Measurements from ENCODE around the gene PRRG1. TPM values are rescaled to one million over a fixed set of nuclear protein-coding genes. Genes with fewer than 3 reads are reported as not detected.

Gene PRRG1
- total and polyA plus RNA-seq, 2 donors (not counting 1 experiment from before 2014, with no cell fraction given): 10.2 to 15.5 TPM

GRCh38 chrX:37380924-37381323 lies 31.8 kb downstream of the PRRG1 start:
- Histone ChIP-seq H4K20me1 (ENCODE audit: control insufficient read depth, extremely low read depth, insufficient read depth, low read length) (peaks cover 1% of the 10 kb centered on the region), H3K36me3 (ENCODE audit: control insufficient read depth, insufficient read depth, low read length) (no peaks in the 10 kb centered on the region), H3K79me2 (ENCODE audit: control insufficient read depth, insufficient read depth, low read length) (no peaks in the 10 kb centered on the region), H3K4me2 (ENCODE audit: extremely low read depth, insufficient read depth, low read length) (no peak overlapping the region), H3K9me3 (ENCODE audit: control insufficient read depth, insufficient read depth, low read depth, low read length) (no peaks in the 10 kb centered on the region), H2AFZ (ENCODE audit: low read length) (no peak overlapping the region), H3K9ac (ENCODE audit: insufficient read depth, low read length) (no peak overlapping the region), H3K27ac (ENCODE audit: insufficient read depth, low read length) (no peak overlapping the region), H3K4me3 (replicated peaks in 1 of 4; ENCODE audit: control extremely low read depth in 1 of 4, insufficient read depth in 1 of 4, low read depth in 3 of 4, low read length in 4 of 4) (no peak overlapping the region), H3K27me3 (ENCODE audit: control insufficient read depth, insufficient read depth, low read length) (no peaks in the 10 kb centered on the region), H3K4me1 (ENCODE audit: control insufficient read depth, extremely low read depth, insufficient read depth, low read length) (no peaks in the 10 kb centered on the region)
- no peak for TF ChIP-seq CTCF (conservative IDR thresholded peaks at IDR 0.05 in 1 of 2, IDR thresholded peaks at IDR 0.05 in 1 of 2; ENCODE audit: low read depth in 1 of 2, low read length in 2 of 2)
- TF ChIP-seq EZH2 (IDR thresholded peaks at IDR 0.05; ENCODE audit: low read length, missing control alignments): no peak
- peak; percentile 77 to 85 for DNase-seq (ENCODE audit: low read depth in 2 of 2)

DNA sequence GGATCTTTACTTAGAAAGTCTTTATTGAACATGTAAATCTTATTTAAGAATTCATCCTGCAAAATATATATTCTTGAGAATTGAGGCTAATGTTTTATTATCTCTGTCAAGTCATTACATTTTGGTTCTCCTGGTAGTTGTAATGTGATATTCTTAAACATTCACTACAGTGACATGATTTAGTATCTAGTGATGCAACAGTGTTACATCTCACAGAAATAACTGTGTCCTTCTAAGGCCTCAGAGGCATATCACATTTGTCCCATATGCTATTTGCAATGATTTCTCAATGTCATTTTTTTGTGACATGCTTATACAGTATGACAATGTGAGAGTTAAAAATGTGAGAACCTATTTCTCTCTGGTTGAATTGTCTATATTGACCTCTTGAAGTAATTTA lies 34.1 kb downstream of the PRRG1 start:
- no peaks in the 10 kb centered on the region for H3K27me3 ChIP-seq (ENCODE audit: control insufficient read depth, insufficient read depth, low read length)
- H3K4me2 ChIP-seq (ENCODE audit: extremely low read depth, insufficient read depth, low read length): no peak overlapping the region
- H2AFZ ChIP-seq (ENCODE audit: low read length): no peak overlapping the region
- H3K4me1 ChIP-seq (ENCODE audit: control insufficient read depth, extremely low read depth, insufficient read depth, low read length): no peaks in the 10 kb centered on the region
- no peak overlapping the region for H3K9ac ChIP-seq (ENCODE audit: insufficient read depth, low read length)
- DNase-seq (ENCODE audit: low read depth in 2 of 2): peak in 1 of 2 donors; percentile 40
- TF ChIP-seq EZH2 (IDR thresholded peaks at IDR 0.05; ENCODE audit: low read length, missing control alignments): no peak
- no peak for TF ChIP-seq CTCF (conservative IDR thresholded peaks at IDR 0.05 in 1 of 2, IDR thresholded peaks at IDR 0.05 in 1 of 2; ENCODE audit: low read depth in 1 of 2, low read length in 2 of 2)
- H3K79me2 ChIP-seq (ENCODE audit: control insufficient read depth, insufficient read depth, low read length): no peaks in the 10 kb centered on the region
- H3K36me3 ChIP-seq (ENCODE audit: control insufficient read depth, insufficient read depth, low read length): no peaks in the 10 kb centered on the region
- no peak overlapping the region for H3K27ac ChIP-seq (ENCODE audit: insufficient read depth, low read length)
- no peaks in the 10 kb centered on the region for H3K9me3 ChIP-seq (ENCODE audit: control insufficient read depth, insufficient read depth, low read depth, low read length)
- no peak overlapping the region for H3K4me3 ChIP-seq (replicated peaks in 1 of 4; ENCODE audit: control extremely low read depth in 1 of 4, insufficient read depth in 1 of 4, low read depth in 3 of 4, low read length in 4 of 4)
- H4K20me1 ChIP-seq (ENCODE audit: control insufficient read depth, extremely low read depth, insufficient read depth, low read length): no peaks in the 10 kb centered on the region

DNA sequence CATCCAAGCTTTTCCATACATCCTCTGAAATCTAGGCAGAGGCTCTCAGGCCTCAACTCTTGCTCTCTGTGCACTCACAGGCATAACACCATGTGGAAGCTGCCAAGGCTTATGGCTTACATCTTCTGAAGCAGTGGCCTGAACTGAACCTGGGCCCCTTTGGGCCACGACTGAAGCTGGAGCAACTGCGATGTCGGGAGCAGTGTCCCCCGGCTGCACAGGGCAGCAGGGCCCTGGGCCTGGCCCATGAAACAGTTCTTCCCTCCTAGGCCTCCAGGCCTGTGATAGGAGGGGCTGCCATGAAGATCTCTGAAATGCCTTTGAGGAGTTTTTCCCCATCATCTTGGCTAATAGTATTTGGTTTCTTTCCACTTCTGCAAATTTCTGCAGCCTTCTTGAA lies 39.2 kb downstream of the PRRG1 start:
- Histone ChIP-seq H3K4me3 (replicated peaks in 1 of 4; ENCODE audit: control extremely low read depth in 1 of 4, insufficient read depth in 1 of 4, low read depth in 3 of 4, low read length in 4 of 4) (no peak overlapping the region), H4K20me1 (ENCODE audit: control insufficient read depth, extremely low read depth, insufficient read depth, low read length) (no peaks in the 10 kb centered on the region), H3K27ac (ENCODE audit: insufficient read depth, low read length) (no peak overlapping the region), H3K4me2 (ENCODE audit: extremely low read depth, insufficient read depth, low read length) (no peak overlapping the region), H3K4me1 (ENCODE audit: control insufficient read depth, extremely low read depth, insufficient read depth, low read length) (no peaks in the 10 kb centered on the region), H3K79me2 (ENCODE audit: control insufficient read depth, insufficient read depth, low read length) (no peaks in the 10 kb centered on the region), H3K36me3 (ENCODE audit: control insufficient read depth, insufficient read depth, low read length) (no peaks in the 10 kb centered on the region), H2AFZ (ENCODE audit: low read length) (no peak overlapping the region), H3K9ac (ENCODE audit: insufficient read depth, low read length) (no peak overlapping the region), H3K27me3 (ENCODE audit: control insufficient read depth, insufficient read depth, low read length) (no peaks in the 10 kb centered on the region), H3K9me3 (ENCODE audit: control insufficient read depth, insufficient read depth, low read depth, low read length) (no peaks in the 10 kb centered on the region)
- DNase-seq (ENCODE audit: low read depth in 2 of 2): no peak
- no peak for TF ChIP-seq CTCF (conservative IDR thresholded peaks at IDR 0.05 in 1 of 2, IDR thresholded peaks at IDR 0.05 in 1 of 2; ENCODE audit: low read depth in 1 of 2, low read length in 2 of 2)
- TF ChIP-seq EZH2 (IDR thresholded peaks at IDR 0.05; ENCODE audit: low read length, missing control alignments): no peak

Measured in fibroblast of lung (primary cell).